PC-9 (cell line): ENCODE data around the gene IGF2R.

ENCODE experiments used
- EZH2 ChIP-seq: fragments of 200-600 bp; sonication (generic); IDR thresholded peaks from 2 replicates; pipeline ENCODE4 v1.8.0; 2017; ENCODE audit warnings: antibody characterized with exemption, low read depth
- TF ChIP-seq, protein P1 (sequence below): fragments of 200-600 bp; sonication (generic); conservative IDR thresholded peaks from 2 replicates; pipeline ENCODE4 v1.6.1; 2017; ENCODE audit warnings: mixed run types, antibody characterized with exemption, mild to moderate bottlenecking, moderate library complexity

DNA sequence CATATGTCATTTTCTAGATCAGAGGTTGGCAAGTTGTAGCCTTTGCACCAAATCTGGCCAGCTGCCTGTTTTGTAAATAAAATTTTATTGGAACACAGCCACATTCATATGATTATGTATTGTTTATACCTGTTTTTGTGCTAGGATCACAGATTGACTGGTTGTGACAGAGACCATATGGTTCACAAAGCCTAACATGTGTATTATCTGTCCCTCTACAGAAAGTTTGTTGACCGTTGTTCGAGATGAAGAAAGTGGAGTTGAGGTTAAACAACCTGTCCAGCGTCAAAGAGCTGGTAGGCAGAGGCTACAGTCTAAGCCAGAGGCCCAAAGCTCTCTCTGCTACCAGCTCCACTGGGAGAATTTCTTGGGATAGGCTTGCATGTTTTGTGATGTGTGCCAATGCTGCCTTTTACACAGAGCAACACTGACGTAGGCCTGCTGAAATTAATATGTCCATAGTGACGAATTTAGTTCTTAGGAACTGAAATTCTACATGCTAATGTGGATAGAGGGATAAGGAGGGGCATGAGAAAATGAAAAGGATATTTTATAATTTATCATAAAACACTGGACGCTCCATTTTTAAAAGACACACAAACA, 11.7 kb upstream of the IGF2R start:
- TF ChIP-seq, protein P1, sequence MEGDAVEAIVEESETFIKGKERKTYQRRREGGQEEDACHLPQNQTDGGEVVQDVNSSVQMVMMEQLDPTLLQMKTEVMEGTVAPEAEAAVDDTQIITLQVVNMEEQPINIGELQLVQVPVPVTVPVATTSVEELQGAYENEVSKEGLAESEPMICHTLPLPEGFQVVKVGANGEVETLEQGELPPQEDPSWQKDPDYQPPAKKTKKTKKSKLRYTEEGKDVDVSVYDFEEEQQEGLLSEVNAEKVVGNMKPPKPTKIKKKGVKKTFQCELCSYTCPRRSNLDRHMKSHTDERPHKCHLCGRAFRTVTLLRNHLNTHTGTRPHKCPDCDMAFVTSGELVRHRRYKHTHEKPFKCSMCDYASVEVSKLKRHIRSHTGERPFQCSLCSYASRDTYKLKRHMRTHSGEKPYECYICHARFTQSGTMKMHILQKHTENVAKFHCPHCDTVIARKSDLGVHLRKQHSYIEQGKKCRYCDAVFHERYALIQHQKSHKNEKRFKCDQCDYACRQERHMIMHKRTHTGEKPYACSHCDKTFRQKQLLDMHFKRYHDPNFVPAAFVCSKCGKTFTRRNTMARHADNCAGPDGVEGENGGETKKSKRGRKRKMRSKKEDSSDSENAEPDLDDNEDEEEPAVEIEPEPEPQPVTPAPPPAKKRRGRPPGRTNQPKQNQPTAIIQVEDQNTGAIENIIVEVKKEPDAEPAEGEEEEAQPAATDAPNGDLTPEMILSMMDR: no peak
- TF ChIP-seq EZH2: no peak
